Activated CD8-positive, alpha-beta memory T cell treated with anti-CD3 and anti-CD28 coated beads, Interleukin-2, amount 50 U/mL, for 24 hours (primary cell): ENCODE data around the gene SLC22A14.
"Not testable (repeated sequence)": the region's sequence is repeated elsewhere in the genome, so short reads cannot be mapped to it uniquely, and the experiment has no call there.

ENCODE experiments used
- DNase-seq: peaks from one replicate; pipeline ENCODE4 v3.0.0-alpha.2; 2020; ENCODE audit errors: extremely low read depth

Gene SLC22A14

DNA sequence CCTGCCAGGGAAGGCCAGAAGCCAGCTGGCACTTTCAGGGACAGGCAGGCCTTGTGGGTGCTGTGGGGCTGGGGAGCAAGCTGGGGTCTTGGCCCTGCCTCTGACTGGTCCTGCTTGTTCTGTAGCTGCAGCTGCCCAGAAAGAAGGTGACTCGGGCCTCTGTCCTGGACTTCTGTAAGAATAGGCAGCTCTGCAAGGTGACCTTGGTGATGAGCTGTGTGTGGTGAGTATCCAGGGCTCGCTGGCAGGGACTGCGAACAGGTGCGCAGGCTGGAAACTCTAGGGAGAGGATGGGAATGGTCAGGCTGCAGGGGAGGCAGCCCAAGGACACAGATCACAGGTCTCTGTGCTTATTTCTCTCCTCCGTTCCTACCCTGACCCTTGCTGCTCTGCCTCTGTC, 31.2 kb downstream of the SLC22A14 start:
- DNase-seq: no peak

DNA sequence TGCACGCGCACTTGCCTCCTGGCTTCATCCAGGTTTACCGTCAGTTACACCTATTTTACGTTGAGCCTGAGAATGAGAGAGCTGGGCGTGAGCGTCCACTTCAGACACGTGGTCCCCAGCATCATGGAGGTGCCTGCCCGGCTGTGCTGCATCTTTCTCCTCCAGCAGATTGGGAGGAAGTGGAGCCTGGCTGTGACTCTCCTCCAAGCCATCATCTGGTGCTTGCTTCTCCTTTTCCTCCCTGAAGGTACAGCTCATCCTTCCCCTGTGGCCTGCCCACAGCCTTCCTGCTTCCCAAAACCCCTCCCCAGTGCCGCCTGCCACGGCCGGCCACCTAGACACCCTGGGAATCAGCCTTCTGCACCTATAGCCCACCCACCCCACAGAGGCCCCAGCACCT, 31.6 kb downstream of the SLC22A14 start:
- no peak for DNase-seq

GRCh38 chr3:38314112-38314763, 32.1 kb downstream of the SLC22A14 start:
- no peak for DNase-seq

DNA sequence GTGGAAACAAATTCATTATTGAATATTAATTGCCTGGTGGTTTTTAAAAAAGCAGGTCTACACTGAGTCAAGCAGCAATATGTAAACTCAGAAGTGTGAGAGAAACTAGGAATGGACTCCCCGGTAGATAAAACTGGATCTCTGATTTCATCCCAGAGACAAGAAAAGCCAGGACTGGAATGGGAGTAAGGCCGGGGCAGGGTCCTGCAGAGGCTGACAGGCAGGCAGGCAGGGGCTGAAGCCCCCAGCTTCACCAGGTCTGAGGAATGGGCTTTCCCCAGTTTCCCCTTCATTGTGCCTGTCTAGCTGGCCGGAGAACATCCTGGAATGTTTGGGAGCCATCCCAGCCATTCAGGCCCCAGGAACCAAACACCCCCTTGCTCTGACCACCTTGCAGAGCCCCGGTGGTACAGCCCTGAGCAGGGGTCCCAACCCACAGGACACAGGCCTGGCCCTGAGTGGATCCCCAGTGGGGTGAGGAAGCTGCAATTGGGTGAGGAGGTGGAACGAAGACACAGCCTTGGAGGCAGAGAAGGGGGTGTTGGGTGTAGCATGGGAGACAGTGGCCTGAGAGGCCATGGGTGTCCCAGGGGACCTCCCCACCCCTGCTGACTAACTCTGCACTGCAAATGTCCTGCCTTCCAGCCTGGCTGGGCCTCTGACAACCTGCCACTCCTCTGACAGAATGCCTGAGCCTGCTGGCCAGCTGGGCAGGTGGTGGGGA, 32.8 kb downstream of the SLC22A14 start:
- no peak for DNase-seq

DNA sequence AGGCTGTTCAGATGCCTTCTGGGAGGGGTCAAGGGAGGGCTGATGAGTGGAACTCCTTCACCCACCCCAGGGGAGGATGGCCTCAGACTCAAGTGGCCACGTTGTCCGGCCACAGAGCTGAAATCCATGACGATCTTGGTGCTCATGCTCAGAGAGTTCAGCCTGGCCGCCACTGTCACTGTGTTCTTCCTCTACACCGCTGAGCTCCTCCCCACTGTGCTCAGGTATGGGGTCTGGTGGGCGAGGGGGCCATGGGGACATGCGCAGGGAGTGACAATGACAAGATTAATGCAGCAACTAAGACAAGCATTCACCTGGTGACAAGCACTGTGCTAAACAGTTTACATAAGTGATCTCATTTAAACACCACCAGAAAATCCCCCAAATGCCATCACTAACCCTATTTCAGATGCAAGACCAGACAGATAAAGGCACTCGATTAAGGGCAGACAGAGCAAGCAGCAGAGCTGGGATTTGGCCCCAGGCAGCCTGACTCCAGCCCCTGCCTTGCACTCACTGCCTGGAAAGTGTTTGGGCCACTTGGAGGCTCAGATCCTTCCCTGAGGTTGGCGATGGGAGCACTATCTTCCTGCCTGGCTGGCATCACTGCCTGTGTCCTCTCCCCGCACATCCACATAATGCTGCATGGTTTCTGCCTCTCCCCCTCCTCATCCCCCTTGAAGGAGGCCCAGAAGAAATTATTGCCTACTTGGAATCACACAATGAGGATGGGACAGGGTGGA, 33.6 kb downstream of the SLC22A14 start:
- no peak for DNase-seq

GRCh38 chr3:38316356-38317191, 34.5 kb downstream of the SLC22A14 start:
- no peak for DNase-seq

DNA sequence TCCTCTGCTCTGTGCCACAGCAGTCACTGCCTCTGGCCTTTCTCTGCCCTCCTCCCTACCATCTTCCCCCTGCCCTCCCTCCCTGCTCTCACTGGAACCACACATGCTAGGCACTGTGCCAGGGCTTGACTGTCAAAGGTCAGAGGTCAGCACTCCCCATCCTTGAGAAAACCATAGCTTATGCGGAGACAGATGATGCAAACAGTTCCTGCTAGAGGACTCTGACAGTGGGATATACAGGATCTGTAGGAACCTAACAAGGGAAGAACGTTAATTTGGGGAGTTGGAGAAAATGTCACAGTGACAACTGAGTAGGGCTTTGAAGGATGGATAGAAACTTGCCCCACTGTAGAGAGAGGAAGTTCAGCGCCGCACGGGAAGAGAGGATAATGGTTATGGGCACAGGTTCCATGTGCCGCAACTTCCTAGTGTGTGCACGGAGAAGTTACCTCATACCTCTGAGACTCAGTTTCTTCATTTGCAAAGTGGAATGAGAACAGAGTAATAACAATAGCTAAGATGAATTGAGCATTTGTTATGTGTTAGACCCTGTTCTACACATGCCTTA, 35.2 kb downstream of the SLC22A14 start:
- no peak for DNase-seq

DNA sequence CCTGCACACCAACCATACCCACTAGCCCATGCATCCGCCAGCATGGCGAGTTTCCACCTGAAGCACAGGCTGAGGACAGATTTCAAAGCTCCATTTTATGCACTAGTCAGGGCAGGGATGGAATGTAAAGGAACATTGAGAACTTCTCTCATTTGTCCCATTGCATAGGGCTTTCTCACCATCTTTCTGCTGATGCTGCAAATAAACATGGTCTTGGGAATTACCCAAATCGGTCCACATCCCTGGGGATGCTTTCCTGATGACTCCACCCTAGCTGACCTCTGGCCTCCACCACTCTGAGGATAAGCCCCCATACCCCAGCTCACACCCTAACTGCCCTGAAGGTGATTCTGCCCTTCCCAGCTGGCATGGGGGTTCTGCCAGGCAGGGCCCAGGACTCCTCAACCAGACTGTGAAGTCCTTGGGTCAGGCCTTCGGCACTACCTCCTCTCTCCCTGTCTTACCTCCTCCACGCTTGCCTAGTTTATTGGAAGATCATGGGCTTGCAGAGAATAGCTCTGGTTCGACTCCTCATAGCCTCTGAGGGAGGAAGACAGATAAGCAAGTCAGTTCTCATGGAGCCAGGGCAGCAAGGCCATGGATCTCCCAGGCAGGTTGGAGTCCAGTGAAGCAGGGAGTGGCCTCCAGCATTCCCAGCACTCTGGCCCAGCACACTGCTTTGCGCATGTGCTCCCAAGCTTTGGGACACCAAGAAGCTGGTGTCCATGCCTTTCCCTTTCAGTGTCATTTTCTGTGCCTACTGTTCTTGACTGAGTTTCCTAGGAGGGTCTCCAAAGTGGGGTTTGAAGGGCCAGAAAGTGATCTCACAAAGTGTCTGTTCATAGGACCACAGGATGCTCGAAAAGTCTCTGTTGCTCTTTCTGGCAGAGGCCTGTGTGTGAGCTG, 36.9 kb downstream of the SLC22A14 start:
- DNase-seq: no peak

DNA sequence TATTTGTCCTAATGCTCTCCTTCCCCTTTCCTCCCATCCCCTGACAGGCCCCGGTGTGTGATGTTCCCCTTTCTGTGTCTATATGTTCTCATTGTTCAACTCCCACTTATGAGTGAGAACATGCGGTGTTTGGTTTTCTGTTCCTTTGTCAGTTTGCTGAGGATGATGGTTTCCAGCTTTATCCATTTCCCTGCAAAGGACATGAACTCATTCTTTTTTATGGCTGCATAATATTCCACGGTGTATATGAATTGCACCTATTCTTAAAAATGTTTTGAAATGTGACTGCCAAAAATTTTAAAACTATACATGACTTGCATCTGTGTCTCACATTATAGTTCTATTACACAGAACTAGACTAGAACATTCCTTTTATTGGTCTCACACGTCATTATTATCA, 38.5 kb downstream of the SLC22A14 start:
- DNase-seq: not testable (repeated sequence)

DNA sequence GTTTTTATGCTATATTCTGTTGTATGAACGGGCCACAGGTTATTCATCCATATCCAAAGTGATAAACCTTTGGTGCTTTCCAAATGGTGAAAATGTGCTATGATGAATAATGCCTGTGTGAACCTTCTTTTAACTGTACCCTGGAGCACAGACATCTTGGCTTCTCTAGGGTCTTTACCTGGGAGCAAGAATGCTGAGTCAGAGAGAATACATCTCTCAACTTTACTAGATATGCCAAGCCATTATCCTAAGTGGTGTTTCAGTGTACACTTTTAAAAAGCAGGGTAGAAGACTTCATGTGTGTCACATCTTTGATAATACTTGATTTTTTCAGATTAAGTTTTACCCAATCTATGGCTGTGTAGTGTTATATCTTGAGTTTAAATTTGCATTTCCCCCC, 41.0 kb downstream of the SLC22A14 start:
- DNase-seq: no peak

DNA sequence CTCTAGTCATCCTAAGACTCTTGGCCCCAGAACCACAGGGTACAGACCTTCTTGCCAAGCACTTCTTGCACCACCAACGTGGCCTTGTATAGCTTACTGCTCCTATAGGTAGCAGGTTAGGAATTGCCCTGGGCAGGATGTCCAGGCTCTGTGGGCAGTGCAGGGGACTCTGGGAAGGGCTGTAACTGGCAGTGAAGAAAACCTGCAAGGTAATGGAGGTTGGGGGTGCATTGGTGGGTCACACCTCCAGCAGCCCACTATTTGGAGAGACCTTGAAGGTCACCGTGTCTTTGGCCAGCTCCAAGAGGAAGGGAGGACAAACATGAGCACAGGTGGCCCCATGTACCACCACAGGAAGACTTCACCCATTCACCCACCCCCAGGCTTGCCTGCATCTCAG, 43.2 kb downstream of the SLC22A14 start:
- no peak for DNase-seq

DNA sequence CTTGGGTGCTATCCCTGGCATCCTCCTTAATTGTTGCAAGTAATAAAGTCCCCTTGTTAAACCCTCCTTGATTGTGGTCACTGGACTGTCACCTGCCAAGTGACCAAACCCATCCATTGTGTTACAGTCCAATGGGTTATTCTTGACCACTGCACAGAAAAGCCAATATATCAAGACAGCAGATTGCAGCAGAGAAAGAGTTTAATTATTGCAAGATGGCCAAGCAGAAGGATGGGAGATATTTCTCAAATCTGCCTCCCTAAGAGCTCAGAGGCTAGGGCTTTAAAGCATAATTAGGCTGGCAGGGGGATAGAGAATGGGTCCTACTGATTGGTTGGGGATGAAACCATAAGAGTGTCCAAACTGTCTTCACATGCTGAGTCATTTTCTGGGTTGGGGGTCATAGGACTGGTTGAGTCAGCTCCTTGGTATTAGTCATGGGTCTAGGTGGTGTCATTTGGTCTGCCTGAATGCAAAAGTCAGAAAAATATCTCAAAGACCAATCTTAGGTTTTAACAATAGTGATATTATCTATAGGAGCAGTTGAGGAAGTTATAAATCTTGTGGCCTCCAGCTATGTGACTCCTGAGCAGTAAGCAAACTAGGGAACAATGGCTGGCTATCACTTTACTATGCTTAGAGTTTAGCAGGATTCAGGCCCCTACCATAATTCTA, 45.4 kb downstream of the SLC22A14 start:
- no peak for DNase-seq

DNA sequence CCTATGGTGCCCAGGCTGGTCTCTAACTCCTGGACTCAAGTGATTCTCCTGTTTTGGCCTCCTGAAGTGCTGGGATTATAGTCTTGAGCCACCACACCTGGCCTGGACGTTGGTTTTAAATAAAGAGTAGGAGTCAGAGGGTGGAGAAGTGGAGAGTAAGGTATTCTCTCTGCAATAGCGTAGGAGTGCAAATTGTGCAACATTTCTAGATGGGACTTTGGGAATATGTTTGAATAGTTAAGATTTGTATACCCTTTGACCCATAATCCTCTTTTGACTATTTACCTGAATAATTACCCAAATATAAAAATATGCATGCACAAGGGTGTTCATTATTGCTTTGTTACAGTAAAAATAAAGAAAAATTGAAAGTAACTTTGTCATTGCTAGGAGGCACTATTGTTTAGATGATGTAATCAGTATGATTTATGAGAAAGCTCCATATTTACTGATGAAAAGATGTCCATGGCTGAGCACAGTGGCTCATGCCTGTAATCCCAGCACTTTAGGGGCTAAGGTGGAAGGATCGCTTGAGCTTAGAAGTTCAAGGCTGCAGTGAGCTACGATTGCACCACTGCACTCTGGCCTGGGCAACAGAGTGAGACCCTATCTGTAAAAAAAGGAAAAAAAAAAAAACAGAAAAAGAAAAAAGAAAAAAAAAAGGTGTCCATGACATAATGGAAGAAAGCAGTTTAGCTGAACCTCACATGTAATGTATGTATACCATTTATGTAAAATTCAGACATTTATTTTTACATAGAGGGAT, 49.3 kb downstream of the SLC22A14 start:
- no peak for DNase-seq

DNA sequence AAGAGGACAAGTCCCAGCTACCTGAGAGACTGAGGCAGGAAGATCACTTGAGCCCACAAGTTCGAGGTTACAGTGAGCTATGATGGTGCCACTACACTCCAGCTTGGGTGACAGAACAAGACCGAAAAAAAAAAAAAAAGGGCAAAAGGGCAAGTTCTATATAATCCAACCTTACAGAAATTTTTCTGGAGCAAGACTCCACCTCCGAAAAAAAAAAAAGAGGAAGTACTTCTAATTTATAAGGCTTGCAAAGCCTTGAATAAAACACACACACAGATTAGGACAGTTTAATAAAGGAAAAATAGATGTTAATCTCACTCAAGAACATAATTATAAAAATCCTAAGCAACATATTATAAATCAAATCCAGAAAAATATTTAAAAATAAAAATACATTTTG, 50.1 kb downstream of the SLC22A14 start:
- no peak for DNase-seq

DNA sequence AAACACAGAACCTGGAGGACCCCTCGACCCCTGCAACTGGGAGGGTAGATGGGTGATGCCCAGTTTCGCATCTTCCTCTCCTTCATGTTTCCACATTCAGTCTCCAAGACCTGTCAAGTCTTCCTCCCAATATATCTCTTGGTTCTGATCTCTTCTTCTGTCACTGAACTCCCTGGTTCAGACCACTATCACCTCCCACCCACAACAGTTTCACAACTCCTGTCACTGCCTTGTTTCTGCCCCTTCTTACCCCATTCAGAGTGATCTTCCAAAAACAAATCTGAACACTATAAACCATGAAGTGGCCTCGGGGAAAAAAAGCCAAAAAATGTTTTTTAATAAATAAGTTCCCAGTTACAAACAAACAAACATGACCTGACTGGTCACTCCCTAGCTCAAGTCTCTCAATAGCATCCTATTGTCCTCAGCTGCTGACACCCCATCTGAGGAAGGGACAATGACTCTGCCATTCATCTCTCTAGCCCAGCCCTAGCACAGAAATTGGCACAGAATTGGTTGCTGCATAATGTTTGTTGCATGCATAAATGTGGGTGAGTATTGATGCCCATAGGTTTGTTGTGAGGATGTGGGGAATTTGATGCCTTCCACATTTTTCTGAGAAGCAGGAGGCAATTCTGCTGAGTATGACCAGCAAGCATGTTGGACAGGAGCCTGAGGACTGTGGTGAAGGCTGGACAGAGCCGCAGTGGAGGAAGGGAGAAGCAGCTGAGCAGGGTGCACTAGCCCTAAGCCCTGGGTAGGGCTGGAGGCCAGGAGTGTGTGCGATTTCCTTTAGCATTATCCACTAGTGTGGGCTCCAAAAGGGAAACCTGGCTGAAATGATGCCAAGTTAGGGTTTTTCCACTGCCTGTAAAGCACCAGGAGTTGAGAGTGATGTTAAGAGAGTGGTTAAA, 52.3 kb downstream of the SLC22A14 start:
- no peak for DNase-seq

GRCh38 chr3:38335263-38335662, 53.2 kb downstream of the SLC22A14 start:
- DNase-seq: no peak

- DNase-seq: no peak
These were observed 55.6 kb downstream of the SLC22A14 start for GRCh38 chr3:38337703-38338102.
